Measurements from ENCODE around the gene BHMT2.
A peak's percentile ranks its signal among the peaks of the same experiment; 100 is the strongest.

Gene BHMT2

GRCh38 chr5:79133657-79134451 is 64.3 kb downstream of the BHMT2 start:
- Histone ChIP-seq H3K9me3 (ENCODE audit: control insufficient read depth in 5 of 5, low read length in 5 of 5) (no peaks in the 10 kb centered on the region), H3K27ac (ENCODE audit: low read depth, low read length) (peak overlapping the region; percentile 43), H3K27me3 (ENCODE audit: control insufficient read depth in 5 of 5, insufficient read depth in 4 of 5, low read length in 5 of 5) (no peaks in the 10 kb centered on the region), H3K4me1 (ENCODE audit: control insufficient read depth in 5 of 5, insufficient read depth in 5 of 5, low read length in 5 of 5) (peaks cover 0 to 11% (median 10%) of the 10 kb centered on the region in 5 donors), H3K9ac (ENCODE audit: low read length in 5 of 5) (peak overlapping the region in 3 of 5 donors; percentile 20 to 54 (median 26)), H3K36me3 (ENCODE audit: control insufficient read depth in 5 of 5, insufficient read depth in 5 of 5, low read length in 5 of 5) (no peaks in the 10 kb centered on the region), H3K4me3 (ENCODE audit: low read depth in 1 of 5, low read length in 5 of 5) (peak overlapping the region in 4 of 5 donors; percentile 32 to 58 (median 43))

- peaks cover 0 to 7% (median 3%) of the 10 kb centered on the region in 5 donors for H3K9me3 ChIP-seq (ENCODE audit: control insufficient read depth in 5 of 5, low read length in 5 of 5)
- H3K27me3 ChIP-seq (ENCODE audit: control insufficient read depth in 5 of 5, insufficient read depth in 4 of 5, low read length in 5 of 5): peaks cover 0 to 3% (median 0%) of the 10 kb centered on the region in 5 donors
- no peak overlapping the region for H3K9ac ChIP-seq (ENCODE audit: low read length in 5 of 5)
- no peaks in the 10 kb centered on the region for H3K36me3 ChIP-seq (ENCODE audit: control insufficient read depth in 5 of 5, insufficient read depth in 5 of 5, low read length in 5 of 5)
- peaks cover 0 to 11% (median 10%) of the 10 kb centered on the region in 5 donors for H3K4me1 ChIP-seq (ENCODE audit: control insufficient read depth in 5 of 5, insufficient read depth in 5 of 5, low read length in 5 of 5)
- no peak overlapping the region for H3K4me3 ChIP-seq (ENCODE audit: low read depth in 1 of 5, low read length in 5 of 5)
- no peak overlapping the region for H3K27ac ChIP-seq (ENCODE audit: low read depth, low read length)
These were observed 66.4 kb downstream of the BHMT2 start for GRCh38 chr5:79135790-79136553.

- Histone ChIP-seq H3K9me3 (ENCODE audit: control insufficient read depth in 5 of 5, low read length in 5 of 5) (peaks cover 0 to 7% (median 3%) of the 10 kb centered on the region in 5 donors), H3K4me1 (ENCODE audit: control insufficient read depth in 5 of 5, insufficient read depth in 5 of 5, low read length in 5 of 5) (peaks cover 0 to 11% (median 10%) of the 10 kb centered on the region in 5 donors), H3K4me3 (ENCODE audit: low read depth in 1 of 5, low read length in 5 of 5) (no peak overlapping the region), H3K27ac (ENCODE audit: low read depth, low read length) (no peak overlapping the region), H3K9ac (ENCODE audit: low read length in 5 of 5) (no peak overlapping the region), H3K27me3 (ENCODE audit: control insufficient read depth in 5 of 5, insufficient read depth in 4 of 5, low read length in 5 of 5) (peaks cover 0 to 3% (median 0%) of the 10 kb centered on the region in 5 donors), H3K36me3 (ENCODE audit: control insufficient read depth in 5 of 5, insufficient read depth in 5 of 5, low read length in 5 of 5) (no peaks in the 10 kb centered on the region)
These were observed 67.1 kb downstream of the BHMT2 start for GRCh38 chr5:79136618-79137017.

Data from subcutaneous abdominal adipose tissue (tissue), 5 donors.